Skin epidermis (tissue), 12 donors: Measurements from ENCODE around the gene LYPD8.
"Not testable (repeated sequence)": the region's sequence is repeated elsewhere in the genome, so short reads cannot be mapped to it uniquely, and the experiment has no call there.

Experiments used
- H3K27ac ChIP-seq, 21 experiments: fragments of 200-600 bp; sonication (generic) in 11 of 21; one replicate each; pipeline ENCODE4 v1.5.0; 2020; ENCODE audit warnings: mild to moderate bottlenecking in 3 of 21, inconsistent platforms in 2 of 21, moderate library complexity in 2 of 21
- H3K4me3 ChIP-seq, 7 experiments: fragments of 200-600 bp; sonication (generic) in 2 of 7; one replicate each; pipeline ENCODE4 v1.5.0; 2020; ENCODE audit warnings: inconsistent platforms in 2 of 7, mild to moderate bottlenecking in 2 of 7, moderate library complexity in 1 of 7

The LYPD8 gene, protein sequence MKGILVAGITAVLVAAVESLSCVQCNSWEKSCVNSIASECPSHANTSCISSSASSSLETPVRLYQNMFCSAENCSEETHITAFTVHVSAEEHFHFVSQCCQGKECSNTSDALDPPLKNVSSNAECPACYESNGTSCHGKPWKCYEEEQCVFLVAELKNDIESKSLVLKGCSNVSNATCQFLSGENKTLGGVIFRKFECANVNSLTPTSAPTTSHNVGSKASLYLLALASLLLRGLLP

DNA sequence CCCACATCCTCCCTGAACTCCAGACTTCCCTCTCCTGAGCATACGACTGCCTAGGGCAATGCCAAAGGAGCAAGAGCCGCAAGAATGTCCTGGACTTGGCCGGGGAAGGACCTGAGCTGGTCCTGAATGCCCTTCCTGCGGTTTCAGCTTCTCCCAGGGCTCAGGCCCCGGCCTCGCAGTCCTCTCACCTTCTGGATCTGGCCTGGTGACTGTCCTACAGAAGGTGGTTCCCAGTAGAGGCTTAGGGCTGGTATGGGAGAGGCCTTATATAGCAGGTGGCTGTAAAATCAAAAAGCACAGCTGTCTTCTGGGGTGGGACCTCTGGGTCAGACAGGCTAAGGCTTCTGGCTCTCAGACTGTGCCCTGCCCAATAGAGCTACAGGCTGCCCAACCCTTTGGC lies at the start of gene LYPD8:
LYPD8 (minus strand) TSS at position 243 of the 400 bp plus-strand sequence. CDS start 4,678 bp downstream, outside the sequence.
- Histone ChIP-seq H3K4me3 (no peak within 1 kb of the TSS), H3K27ac (no peak within 1 kb of the TSS)

DNA sequence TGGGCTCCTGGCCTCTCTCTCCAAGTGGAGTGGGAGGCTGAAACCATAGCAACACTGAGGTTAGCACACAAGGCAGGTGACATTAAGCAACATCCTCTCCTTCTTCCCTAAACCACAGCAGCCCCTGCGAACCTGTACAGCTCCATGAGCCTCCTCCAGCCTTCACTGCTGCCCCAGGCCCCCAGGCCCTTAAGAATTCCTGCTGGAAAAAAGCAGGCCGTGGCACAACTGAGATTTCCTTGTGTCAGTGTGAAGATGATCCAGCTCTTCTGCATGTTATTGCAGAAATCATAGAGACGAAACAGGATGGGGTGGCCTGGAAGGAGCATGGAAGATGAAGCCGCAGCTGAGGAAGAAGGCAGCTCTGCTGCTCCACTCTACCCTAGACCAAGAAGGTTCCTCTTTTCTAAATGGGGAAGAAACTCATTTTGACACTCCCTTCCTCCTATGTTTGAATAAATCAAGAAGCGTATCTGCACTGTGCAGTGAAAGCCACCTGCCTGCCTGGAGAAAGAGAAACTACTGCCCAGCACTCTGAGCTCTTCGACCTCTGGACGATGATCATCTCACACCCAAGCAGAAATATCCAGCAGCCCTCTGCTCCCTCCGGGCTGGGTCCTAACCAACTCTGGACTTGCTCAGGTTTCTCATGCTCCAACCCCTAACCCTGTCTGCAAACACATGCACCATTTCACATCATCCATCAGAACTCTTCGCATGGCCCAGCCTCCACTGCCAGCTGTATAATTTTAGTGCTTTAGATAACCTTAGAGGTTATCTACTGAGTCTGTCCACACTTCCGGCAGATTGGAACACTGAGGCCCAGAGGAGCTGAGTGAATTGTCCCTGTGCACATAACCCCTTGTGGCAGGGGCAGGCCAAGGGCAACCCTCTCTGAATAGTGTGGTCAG lies 49.5 kb upstream of the LYPD8 start:
- Histone ChIP-seq H3K27ac (peak overlapping the region in 11 of 21 experiments; percentile 7 to 74 (median 50)), H3K4me3 (no peak overlapping the region)

DNA sequence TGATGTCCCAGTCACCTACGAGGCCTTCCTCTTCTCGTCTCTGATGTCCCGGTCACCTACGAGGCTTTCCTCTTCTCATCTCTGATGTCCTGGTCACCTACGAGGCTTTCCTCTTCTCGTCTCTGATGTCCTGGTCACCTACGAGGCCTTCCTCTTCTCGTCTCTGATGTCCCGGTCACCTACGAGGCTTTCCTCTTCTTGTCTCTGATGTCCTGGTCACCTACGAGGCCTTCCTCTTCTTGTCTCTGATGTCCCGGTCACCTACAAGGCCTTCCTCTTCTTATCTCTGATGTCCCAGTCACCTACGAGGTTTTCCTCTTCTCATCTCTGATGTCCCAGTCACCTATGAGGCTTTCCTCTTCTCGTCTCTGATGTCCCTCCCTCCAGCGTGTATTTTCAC lies 47.9 kb upstream of the LYPD8 start:
- H3K4me3 ChIP-seq, H3K27ac ChIP-seq: not testable (repeated sequence)

DNA sequence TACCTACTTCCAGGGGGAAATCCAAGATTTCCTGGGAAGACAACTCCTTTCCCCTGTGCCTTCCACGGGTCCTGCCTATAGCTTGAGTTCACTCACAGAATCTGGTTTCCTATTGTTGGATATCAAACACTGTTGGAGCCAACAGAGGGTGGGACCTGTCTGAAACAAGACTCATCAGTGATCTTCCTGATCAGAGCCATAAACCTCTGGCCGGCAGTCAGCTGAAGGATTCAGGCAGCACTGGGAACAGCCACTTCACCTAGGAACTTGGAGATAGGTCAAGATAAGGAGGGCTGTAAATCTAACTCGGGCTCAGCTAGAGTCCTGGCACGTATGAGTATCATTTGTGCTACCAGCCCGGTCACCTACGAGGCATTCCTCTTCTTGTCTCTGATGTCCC lies 46.9 kb upstream of the LYPD8 start:
- no peak overlapping the region for H3K4me3 ChIP-seq

DNA sequence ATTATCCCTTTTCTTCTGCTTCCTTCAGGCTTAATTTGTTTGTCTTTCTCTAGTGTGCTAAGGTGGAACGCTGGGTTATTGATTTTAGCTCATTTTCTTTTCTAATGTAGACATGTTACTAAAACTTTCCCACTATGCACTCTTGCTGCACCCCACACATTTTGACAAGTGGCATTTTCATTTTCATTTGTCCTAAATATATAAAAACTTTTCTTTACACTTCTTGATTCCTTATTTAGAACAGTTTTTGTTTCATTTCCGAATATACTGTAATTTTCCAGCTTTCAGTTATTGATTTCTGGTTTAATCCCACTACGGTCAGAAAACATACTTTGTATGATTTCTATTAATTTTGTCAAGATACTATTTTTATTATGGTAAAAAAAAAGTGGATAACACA lies 44.9 kb upstream of the LYPD8 start:
- Histone ChIP-seq H3K27ac (no peak overlapping the region), H3K4me3 (no peak overlapping the region)

More for the DNA sequence above, 46.9 kb upstream of the LYPD8 start:
- H3K27ac ChIP-seq, result no peak overlapping the region

DNA sequence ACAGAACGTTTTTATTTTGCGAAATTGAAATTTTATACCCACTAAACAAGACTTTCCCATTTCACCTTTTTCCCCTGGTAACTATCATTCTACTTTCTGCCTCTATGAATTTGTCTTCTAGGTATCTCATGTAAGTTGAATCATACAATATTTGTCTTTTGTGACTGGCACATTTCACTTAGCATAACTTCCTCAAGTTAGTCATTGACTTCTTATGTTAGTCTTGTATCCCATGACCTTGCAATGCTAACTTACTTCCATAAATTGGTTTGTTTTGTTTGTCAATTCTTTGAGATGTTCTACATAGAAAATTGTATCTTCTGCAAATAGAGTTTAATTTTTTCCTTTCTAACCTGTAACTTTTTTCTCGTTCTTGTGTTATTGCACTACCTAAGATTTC lies 43.2 kb upstream of the LYPD8 start:
- Histone ChIP-seq H3K4me3 (no peak overlapping the region), H3K27ac (no peak overlapping the region)

DNA sequence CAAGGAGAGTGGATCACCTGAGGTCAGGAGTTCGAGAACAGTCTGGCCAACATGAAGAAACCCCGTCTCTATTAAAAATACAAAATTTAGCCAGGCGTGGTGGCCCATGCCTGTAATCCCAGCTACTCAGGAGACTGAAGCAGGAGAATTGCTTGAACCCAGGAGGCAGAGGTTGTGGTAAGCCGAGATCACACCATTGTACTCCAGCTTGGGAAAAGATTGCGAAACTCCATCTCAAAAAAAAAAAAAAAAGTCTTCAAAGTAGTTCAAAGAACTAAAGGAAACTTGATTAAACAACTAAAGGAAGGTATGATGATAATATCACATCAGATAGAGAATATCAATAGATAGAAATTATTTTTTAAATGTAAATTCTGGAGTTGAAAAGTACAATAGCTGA lies 39.1 kb upstream of the LYPD8 start:
- not testable (repeated sequence) for H3K4me3 ChIP-seq, H3K27ac ChIP-seq

DNA sequence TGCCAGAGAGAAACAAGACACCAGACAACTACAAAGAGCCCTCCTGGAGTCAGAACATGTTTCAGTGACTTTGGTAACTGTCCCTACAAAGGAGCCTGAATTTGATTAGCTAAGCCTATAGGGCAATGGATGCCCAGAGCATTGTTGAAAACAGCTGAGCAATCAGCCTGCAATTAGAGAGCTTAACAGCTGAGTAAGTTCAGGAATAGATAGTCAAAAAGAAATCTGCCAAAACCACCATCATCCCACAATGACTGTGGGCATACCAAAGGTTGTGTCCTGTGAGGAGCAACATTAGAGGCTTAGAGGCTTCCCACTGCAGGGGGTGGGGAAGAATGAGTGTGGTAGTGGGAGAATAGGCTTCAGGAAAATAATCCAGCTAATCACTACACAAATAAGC lies 38.0 kb upstream of the LYPD8 start:
- H3K27ac ChIP-seq, result no peak overlapping the region
- H3K4me3 ChIP-seq, result no peak overlapping the region

DNA sequence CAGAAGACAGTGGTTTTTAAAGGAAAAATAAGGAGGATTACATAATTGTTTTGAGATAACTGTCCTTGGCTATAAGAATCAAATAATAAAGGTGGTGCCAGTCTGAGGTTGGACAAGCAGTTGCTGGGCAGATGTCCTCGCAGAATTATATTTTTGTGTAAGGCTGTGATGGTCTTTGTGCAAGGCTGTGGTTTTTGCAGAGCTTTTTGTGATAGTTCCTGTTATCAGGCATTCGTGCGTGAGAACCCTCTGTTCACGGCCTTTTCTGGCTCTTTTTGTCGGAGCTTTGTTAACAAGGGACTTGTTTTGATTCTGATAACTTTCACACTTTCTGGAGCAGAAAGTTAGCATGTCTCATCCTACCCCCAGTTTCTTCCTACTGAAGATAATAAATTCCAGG lies 36.8 kb upstream of the LYPD8 start:
- H3K27ac ChIP-seq, result peak overlapping the region in 2 of 21 experiments; percentile 35 to 43
- H3K4me3 ChIP-seq, result no peak overlapping the region

DNA sequence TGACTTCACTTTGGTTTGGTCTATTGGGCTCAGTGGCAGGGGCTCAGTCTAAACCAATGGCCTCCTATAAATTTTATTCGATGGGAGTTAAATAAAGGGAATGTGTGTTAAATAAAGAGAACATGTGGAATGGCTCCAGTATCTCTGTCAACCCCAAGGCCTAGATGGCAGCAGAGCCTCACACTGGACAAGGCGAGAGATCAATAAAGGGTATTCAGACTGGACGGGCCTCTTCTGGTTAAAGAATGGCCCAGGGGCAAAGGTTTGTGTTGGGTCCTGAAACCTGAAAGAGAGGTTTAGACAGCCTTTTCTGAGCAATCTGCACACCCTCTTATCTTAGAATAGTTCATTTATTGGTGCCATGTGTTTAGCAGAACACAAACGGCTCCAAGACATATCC lies 35.5 kb upstream of the LYPD8 start:
- Histone ChIP-seq H3K4me3 (no peak overlapping the region), H3K27ac (no peak overlapping the region)

DNA sequence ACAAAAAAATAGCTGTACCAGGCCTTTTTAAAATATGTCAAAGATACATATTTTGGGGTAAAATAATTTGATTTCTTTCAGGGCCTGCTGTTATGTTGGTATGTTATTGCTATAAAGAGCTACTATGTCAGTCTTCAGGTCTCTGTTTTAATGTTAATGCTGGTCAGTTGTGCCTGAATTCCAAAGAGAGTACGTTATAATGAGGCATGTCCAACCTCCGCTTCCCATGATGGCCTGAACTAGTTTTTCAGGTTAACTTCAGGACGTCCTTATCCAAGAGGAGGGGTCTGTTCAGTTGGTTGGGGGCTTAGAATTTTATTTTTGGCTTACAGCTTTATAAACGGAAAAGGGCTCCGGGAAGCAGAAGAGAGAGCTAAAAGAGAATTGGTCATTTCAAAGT lies 34.9 kb upstream of the LYPD8 start:
- no peak overlapping the region for H3K27ac ChIP-seq
- H3K4me3 ChIP-seq, result no peak overlapping the region

DNA sequence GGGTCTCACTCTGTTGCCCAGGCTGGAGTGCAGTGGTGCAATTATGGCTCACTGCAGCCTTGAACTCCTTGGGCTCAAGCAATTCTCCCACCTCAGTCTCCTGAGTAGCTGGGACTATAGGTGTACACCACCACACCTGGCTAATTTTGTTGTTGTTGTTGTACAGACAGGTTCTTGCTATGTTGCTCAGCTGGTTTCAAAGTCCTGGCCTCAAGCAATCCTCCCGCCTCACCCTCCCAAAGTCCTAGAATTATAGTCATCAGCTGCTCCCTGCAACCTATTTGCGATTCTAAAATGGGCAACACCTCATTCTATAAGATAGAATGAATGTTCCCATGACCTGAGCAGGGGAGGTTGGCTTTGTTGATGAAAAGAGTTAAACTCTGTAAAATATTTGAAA lies 33.8 kb upstream of the LYPD8 start:
- not testable (repeated sequence) for H3K4me3 ChIP-seq
- H3K27ac ChIP-seq, result peak overlapping the region in 5 of 21 experiments; percentile 11 to 67 (median 37)

DNA sequence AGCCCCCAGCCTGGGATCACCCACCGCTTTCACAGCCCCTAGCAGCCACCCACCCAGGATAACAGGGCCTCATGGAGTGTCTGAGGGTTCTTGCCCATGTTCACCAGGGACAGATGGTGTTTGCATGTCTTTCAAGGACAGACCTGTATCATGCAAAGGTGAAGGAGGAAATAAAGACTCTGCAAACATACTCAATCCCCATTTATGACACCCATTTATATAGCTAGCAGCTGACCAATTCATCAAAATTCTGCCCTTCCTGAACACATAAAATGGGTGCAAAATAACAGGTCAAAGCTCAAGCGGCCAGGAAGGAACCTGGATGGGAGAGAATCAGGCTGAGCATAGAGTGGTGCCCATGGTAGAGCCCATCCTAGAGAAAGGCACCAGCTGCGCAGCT lies 32.8 kb upstream of the LYPD8 start:
- Histone ChIP-seq H3K27ac (no peak overlapping the region), H3K4me3 (no peak overlapping the region)

DNA sequence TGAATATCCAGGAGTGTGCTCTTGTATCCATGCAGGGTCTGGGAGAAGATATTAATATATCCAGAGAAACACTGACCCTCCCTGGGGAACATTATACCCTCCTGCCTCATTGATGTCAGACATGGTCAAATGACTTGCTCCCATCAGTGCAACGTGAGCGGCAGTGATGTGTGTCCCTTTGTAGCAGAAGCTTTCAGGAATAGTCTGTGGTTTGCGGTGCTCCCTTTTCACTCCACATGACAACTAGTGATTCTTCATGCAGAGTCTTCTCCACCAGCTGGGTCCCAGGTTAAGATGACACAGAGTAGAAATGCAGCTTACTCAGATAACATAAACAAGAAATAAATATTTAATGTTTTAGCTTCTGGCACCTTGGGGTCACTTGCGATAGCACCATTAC lies 31.9 kb upstream of the LYPD8 start:
- no peak overlapping the region for H3K4me3 ChIP-seq
- no peak overlapping the region for H3K27ac ChIP-seq

DNA sequence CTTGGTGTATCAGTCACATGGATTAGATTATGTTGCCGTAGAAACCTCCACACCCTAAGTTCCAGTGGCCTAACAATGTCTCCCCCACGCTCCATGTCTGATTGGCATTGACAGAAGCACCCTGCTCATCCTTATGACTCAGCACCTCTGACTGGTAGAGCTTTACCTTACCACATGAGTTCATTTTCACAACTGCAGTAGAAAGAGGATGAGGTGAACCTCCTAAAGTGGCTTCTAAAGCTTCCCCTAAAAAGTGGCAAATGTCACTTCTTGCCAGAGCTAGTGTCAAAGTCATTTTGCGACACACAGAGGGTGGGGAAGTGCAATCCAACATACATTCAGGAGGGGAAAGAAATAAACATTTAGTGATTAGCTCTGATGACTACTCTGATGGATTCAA lies 30.6 kb upstream of the LYPD8 start:
- Histone ChIP-seq H3K27ac (peak overlapping the region in 1 of 21 experiments; percentile 23), H3K4me3 (no peak overlapping the region)

DNA sequence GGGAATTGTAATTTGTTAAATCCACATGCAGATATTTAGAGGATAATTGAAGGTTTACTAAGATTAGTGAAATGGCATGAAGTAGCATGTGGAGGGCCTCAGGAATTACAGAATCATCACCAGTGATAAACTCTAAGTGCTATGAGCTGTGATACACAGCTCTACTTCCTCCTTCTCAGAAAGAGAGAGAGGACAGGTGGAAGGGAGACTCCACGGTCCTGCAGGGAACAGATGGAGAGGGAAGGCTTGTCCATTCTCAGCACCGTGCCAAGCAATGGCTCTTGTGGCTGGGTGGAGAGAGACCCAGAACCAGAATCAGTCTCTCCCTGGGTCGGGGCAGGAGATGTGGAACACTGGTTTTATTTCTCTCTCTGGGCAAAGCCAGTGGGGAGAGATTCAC lies 27.8 kb upstream of the LYPD8 start:
- H3K4me3 ChIP-seq, result no peak overlapping the region
- H3K27ac ChIP-seq, result no peak overlapping the region

DNA sequence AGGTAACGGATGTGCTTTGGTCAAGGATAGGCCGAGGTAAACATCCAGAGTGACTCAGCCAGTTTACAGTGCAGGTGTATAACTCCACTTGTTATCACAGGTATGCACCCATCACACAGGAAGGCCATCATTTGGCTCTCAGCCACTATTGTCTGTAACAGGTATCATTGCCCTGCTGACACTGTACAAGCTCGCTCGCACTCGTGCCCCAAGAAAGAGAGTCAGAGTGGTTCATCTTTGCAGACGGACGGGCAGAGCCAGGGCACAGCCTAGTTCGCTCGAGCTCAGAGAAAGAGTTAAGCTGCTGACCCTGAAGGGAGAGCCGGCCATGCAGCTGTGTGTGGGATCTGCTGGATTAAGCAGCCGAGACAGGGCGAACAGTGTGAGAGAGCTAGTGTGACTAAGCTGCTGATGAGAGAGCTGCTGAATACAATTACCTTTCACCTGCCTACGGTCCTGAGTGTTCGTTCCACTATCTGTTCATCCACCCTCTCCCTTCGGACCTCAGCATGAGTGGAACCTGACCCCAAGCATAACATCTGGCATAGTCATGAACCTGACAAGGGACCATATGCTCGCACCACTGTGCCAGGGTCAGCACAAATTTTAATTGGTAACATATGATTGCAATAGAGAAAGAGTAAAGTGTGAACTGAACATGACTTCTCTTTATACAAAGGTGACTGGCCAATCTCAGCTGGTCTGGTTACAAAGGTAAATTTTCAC lies 27.0 kb upstream of the LYPD8 start:
- no peak overlapping the region for H3K27ac ChIP-seq
- no peak overlapping the region for H3K4me3 ChIP-seq

DNA sequence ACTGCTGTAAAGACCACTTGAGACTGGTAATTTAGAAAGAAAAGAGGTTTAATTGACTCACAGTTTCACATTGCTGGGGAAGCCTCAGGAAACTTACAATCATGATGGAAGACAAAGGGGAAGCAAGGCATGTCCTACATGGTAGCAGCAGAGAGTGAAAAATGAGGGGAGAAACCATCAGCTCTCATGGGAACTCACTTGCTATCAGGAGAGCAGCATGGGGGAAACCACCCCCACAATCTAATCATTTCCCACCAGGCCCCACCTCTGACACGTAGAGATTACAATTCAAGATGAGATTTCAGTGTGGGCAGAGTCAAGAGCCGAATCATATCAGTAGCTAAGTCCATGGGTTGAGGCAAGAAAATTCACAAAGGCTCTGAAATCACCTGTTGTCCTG lies 23.8 kb upstream of the LYPD8 start:
- Histone ChIP-seq H3K27ac (no peak overlapping the region), H3K4me3 (no peak overlapping the region)

DNA sequence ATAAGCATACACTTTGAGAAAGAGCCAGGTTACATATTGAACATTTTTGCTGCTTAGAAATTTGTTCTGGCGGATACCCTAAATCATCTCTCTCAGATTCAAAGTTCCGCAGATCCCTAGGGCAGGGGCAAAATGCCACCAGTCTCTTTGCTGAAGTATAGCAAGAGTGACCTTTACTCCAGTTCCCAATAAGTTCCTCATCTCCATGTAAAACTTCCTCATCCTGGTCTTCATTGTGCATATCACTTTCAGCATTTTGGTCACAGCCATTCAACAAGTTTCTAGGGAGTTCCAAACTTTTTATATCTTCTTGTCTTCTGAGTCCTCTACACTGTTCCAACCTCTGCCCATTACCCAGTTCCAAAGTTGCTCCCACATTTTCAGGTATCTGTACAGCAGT lies 23.3 kb upstream of the LYPD8 start:
- H3K27ac ChIP-seq, result no peak overlapping the region

DNA sequence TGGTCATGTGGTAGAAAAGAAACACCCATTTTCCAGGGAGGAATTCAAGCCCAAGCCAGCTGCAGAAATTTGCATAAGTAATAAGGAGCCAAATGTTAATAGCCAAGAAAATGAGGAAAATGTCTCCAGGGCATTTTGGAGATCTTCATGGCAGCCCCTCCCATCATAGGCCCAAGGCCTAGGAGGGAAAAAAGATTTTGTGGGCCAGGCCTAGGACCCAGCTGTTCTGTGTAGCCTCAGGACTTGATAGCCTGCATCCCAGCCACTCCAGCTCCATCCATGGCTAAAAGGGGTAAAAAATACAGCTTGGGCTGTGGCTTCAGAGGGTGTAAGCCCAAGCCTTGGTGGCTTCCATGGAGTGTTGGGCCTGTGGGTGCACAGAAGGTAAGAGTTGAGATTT lies 21.4 kb upstream of the LYPD8 start:
- no peak overlapping the region for H3K27ac ChIP-seq
- H3K4me3 ChIP-seq, result no peak overlapping the region

More for the DNA sequence above, 23.3 kb upstream of the LYPD8 start:
- H3K4me3 ChIP-seq, result no peak overlapping the region

DNA sequence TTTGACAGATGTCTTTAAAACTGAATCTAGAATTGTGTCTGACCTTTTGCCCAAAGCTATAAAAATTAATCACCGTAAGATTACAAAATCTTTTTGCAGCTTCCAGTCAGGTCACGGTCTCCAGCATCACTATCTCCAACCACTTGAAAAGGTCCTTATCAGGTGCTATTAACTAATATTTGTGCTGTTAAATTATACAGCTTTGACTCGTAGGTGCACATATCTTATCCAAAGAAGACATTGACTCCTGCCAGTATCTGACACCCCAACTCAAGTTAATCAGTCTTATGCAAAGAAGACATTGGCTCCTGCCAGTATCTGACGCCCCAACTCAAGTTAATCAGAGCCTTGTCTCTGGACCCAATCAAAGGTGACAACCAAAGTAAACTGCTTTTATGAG lies 19.9 kb upstream of the LYPD8 start:
- no peak overlapping the region for H3K4me3 ChIP-seq
- H3K27ac ChIP-seq, result no peak overlapping the region
